Esophagus muscularis mucosa (tissue), 4 donors: ENCODE results near the gene PKN2. TPM values are rescaled to one million over a fixed set of nuclear protein-coding genes. Genes with fewer than 3 reads are reported as not detected.

Source experiments
- DNase-seq: peaks from one replicate; pipeline ENCODE4 v3.0.0-alpha.2; 2017; ENCODE audit errors: extremely low spot score
- H3K27ac ChIP-seq, 4 donors: fragments of 200-600 bp; sonication (generic); replicated peaks in 1 of 4; 1 replicate in 3 of 4; 2 replicates in 1 of 4; pipeline ENCODE4 v1.5.1; 2016 to 2019; ENCODE audit warnings: mild to moderate bottlenecking in 1 of 4
- H3K27me3 ChIP-seq, 4 donors: fragments of 200-600 bp; sonication (generic); one replicate each; pipeline versions ENCODE4 v1.5.1 to v1.6.0; 2016 to 2019
- H3K36me3 ChIP-seq, 4 donors: fragments of 200-600 bp; sonication (generic); one replicate each; pipeline ENCODE4 v1.5.1; 2016 to 2019
- H3K4me1 ChIP-seq, 4 donors: fragments of 200-600 bp; sonication (generic); one replicate each; pipeline ENCODE4 v1.5.1; 2016 to 2019
- H3K4me3 ChIP-seq, 4 donors: fragments of 200-600 bp; sonication (generic); 1 replicate in 2 of 4; 2 replicates in 2 of 4; pipeline ENCODE4 v1.5.1; 2016 to 2019; ENCODE audit warnings: mild to moderate bottlenecking in 4 of 4, moderate library complexity in 1 of 4
- H3K9me3 ChIP-seq, 4 donors: fragments of 200-600 bp; sonication (generic); 1 replicate in 3 of 4; 2 replicates in 1 of 4; pipeline ENCODE4 v1.5.1; 2016 to 2019
- CTCF ChIP-seq, 3 experiments: fragments of 200-600 bp in 2 of 3; fragments of 450-650 bp in 1 of 3; sonication (generic) in 2 of 3; IDR thresholded peaks; one replicate each; pipeline ENCODE4 v1.5.1; 2017 to 2019; ENCODE audit warnings: antibody characterized with exemption in 3 of 3, mild to moderate bottlenecking in 2 of 3, moderate library complexity in 1 of 3
- EP300 ChIP-seq: sonication (generic); formaldehyde crosslinking; IDR thresholded peaks from one replicate; pipeline ENCODE4 v1.6.1; 2017; ENCODE audit warnings: antibody characterized with exemption
- POLR2A ChIP-seq: fragments of 450-650 bp; IDR thresholded peaks from one replicate; pipeline ENCODE4 v1.6.1; 2017; ENCODE audit warnings: antibody characterized with exemption, moderate library complexity, mild to moderate bottlenecking, low read depth
- POLR2AphosphoS5 ChIP-seq, 2 donors: sonication (generic); formaldehyde crosslinking; IDR thresholded peaks; one replicate each; pipeline ENCODE4 v1.6.1; 2017; ENCODE audit warnings: antibody characterized with exemption in 2 of 2
- WGBS: methylation state at CpG from one replicate; pipeline ENCODE4 v1.1.5; 2018; 5-methylcytosine and 5-hydroxymethylcytosine counted together
- intact Hi-C: fragments of 100-400 bp; cut with DNase I; formaldehyde crosslinking; loops from one replicate; pipeline ENCODE4 v1.15.1; 2023
- total RNA-seq, 4 donors: library from RNA; depleted of rRNA; stranded (reverse); fragments of >200 nt; gene quantifications; one replicate each; pipeline versions ENCODE4 v1.1.0 to v1.2.1, GENCODE V29; 2016

The PKN2 gene
- total RNA-seq, 4 donors from 2014 or later = 27.2 to 39.9 (median 34.3) TPM

GRCh38 chr1:88740784-88741183 lies 56.7 kb downstream of the PKN2 start:
- Histone ChIP-seq H3K9me3 (peaks cover 0 to 7% (median under 1%) of the 10 kb centered on the region in 4 donors), H3K4me3 (no peak overlapping the region), H3K27ac (no peak overlapping the region), H3K4me1 (peaks cover 0 to 12% (median 2%) of the 10 kb centered on the region in 4 donors), H3K27me3 (no peaks in the 10 kb centered on the region), H3K36me3 (peaks cover 0 to 8% (median 1%) of the 10 kb centered on the region in 4 donors)
- 56% methylated on average over 3 of the region's 3 CpGs for WGBS
- TF ChIP-seq POLR2AphosphoS5 (IDR thresholded peaks at IDR 0.05) = no peak
- intact Hi-C loops = no loop called here
- no peak for DNase-seq

DNA sequence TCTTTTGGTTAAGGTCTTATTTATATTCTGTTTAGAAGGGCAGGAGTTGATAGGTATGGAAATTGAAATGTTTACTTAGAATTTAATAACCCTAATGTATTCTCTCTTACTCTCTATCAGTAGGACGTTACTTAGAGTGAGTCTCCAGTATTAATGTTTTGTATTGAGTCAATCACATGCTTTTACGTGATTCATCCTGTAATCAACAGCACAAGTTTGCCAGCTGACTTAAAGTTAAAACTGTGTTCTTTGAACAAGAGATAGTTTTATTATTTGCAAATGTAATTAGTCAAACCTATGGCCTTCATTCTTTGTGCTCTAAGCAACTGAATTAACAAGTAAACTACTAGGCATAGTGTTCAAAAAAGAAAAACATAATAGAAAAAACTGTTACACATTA lies 57.3 kb downstream of the PKN2 start:
- peaks cover 0 to under 1% (median 0%) of the 10 kb centered on the region in 4 donors for H3K9me3 ChIP-seq
- DNase-seq = no peak
- WGBS = 38% methylated on average over 2 of the region's 2 CpGs
- no peak overlapping the region for H3K27ac ChIP-seq
- H3K36me3 ChIP-seq = peaks cover 0 to 8% (median 2%) of the 10 kb centered on the region in 4 donors
- no peak for TF ChIP-seq EP300
- TF ChIP-seq POLR2AphosphoS5 (IDR thresholded peaks at IDR 0.05) = no peak
- TF ChIP-seq POLR2A = no peak
- TF ChIP-seq CTCF (IDR thresholded peaks at IDR 0.05) = no peak
- intact Hi-C loops = no loop called here
- H3K4me1 ChIP-seq = peaks cover 0 to 12% (median 2%) of the 10 kb centered on the region in 4 donors
- no peaks in the 10 kb centered on the region for H3K27me3 ChIP-seq
- H3K4me3 ChIP-seq = no peak overlapping the region

GRCh38 chr1:88742531-88742930 lies 58.5 kb downstream of the PKN2 start:
- DNase-seq = no peak
- TF ChIP-seq POLR2AphosphoS5 (IDR thresholded peaks at IDR 0.05) (no peak), EP300 (no peak), CTCF (IDR thresholded peaks at IDR 0.05) (no peak), POLR2A (no peak)
- Histone ChIP-seq H3K4me3 (no peak overlapping the region), H3K9me3 (no peaks in the 10 kb centered on the region), H3K27me3 (no peaks in the 10 kb centered on the region), H3K36me3 (peaks cover 0 to 8% (median 2%) of the 10 kb centered on the region in 4 donors), H3K27ac (no peak overlapping the region), H3K4me1 (peaks cover 0 to 12% (median 2%) of the 10 kb centered on the region in 4 donors)
- intact Hi-C loops = no loop called here
- 56% methylated on average over 6 of the region's 6 CpGs for WGBS

GRCh38 chr1:88744142-88744541 lies 60.1 kb downstream of the PKN2 start:
- Histone ChIP-seq H3K27ac (no peak overlapping the region), H3K9me3 (no peaks in the 10 kb centered on the region), H3K36me3 (peaks cover 0 to 8% (median 2%) of the 10 kb centered on the region in 4 donors), H3K27me3 (no peaks in the 10 kb centered on the region), H3K4me3 (no peak overlapping the region), H3K4me1 (peaks cover 0 to 5% (median 2%) of the 10 kb centered on the region in 4 donors)
- intact Hi-C loops = no loop called here
- DNase-seq = no peak
- WGBS = 94% methylated on average over 3 of the region's 3 CpGs
- TF ChIP-seq EP300 = no peak
- no peak for TF ChIP-seq POLR2A
- no peak for TF ChIP-seq POLR2AphosphoS5 (IDR thresholded peaks at IDR 0.05)
- TF ChIP-seq CTCF (IDR thresholded peaks at IDR 0.05) = no peak

- no peaks in the 10 kb centered on the region for H3K9me3 ChIP-seq
- DNase-seq = no peak
- no peak overlapping the region for H3K27ac ChIP-seq
- no peaks in the 10 kb centered on the region for H3K27me3 ChIP-seq
- TF ChIP-seq POLR2A (no peak), EP300 (no peak), CTCF (IDR thresholded peaks at IDR 0.05) (no peak), POLR2AphosphoS5 (IDR thresholded peaks at IDR 0.05) (no peak)
- H3K36me3 ChIP-seq = peaks cover 0 to 8% (median 2%) of the 10 kb centered on the region in 4 donors
- intact Hi-C loops = no loop called here
- peaks cover 0 to 5% (median 0%) of the 10 kb centered on the region in 4 donors for H3K4me1 ChIP-seq
- H3K4me3 ChIP-seq = no peak overlapping the region
- WGBS = 91% methylated on average over 2 of the region's 2 CpGs
These were observed 62.8 kb downstream of the PKN2 start for GRCh38 chr1:88746916-88747315.
